Stimulated activated CD4-positive, alpha-beta T cell treated with anti-CD3 and anti-CD28 coated beads, Interleukin-4, amount 100 ng/mL, for 4 hours (primary cell): ENCODE results near the gene PIK3CG.
"Not testable (repeated sequence)": the region's sequence is repeated elsewhere in the genome, so short reads cannot be mapped to it uniquely, and the experiment has no call there.

ENCODE experiments used
- DNase-seq, 2 experiments: peaks; one replicate each; pipeline ENCODE4 v3.0.0-alpha.2; 2020

The PIK3CG gene

DNA sequence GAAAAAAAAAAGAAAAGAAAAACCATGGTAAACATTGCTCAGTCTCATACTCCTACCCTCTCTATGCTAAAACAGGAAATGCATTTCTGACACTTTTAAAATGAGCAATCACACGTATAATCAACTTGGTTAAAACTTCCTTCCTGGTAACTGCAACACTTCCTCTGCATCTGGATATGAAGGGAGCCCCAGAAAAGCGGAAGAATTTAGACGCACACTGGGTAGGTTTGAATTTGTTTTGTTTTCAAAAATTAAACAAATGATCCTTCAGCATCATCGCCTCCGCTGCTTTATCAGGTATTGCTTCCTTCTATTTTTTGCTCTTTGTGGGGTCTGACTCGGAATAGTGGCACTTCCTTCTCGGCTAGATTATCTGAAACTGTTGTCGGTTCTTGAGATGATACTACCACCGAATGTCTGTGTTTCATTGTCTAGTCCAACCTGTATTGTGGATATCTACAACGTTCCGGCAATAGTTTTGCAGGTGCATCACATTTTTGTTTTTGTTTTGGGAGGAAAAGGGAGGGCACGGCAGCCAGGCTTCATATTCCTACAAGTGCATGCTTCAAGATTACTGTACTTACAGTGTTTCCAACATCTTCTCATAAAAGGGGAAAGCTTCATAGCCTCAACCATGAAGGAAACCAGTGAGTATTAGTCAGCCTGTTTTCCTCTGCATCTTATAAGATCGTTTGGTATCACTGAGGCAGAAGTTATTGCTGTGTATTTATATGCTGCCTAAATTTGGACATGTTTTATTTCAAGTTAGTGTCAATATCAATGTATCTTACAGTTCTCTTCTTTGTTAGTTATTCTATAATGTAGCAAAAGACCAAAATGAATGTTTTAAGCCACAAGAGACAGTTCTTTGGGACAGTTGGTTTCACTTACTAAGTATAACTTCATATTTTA lies at the start of gene PIK3CG:
Gene PIK3CG, plus strand, starts transcription at position 153 of the 912 bp plus-strand sequence. CDS start 2,280 bp downstream, outside the sequence.
- DNase-seq: no peak

DNA sequence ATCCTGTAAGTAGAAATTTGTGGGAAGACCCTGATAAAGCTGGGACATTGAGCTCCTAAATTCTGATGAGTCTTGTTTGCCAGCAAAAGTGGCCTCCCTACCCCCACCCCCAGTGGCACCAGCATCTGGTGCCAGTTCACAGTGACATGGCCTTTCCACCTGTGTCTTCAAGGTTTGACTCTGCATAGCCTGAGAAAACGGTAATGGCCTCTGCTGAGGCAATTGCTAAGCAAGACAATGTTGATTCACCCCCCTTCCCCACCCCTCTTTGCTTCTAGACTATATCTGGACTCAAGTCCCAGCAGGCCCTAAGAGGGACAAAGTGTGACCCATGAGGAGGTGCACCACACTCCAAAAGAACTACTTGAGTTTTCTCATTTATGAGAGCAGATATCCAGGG lies 48.0 kb upstream of the PIK3CG start:
- DNase-seq: no peak

DNA sequence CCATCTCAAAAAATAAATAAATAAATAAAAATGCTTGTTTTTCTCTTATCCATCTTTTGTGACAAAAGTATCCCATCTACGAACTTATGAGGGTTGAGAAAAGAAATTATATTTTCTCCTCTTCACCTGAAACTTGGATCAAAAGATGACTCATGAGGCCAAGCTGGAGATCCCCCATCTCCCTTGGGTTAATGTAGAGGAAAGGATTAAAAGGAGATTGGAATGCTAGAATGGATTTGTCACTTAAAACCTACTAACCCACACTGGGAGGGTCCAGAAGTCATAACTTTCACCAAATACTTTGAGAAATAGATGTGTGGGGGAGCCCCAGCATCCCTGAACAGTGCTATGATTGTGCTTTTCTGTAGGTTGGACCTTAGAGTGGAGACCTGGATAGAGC lies 46.3 kb upstream of the PIK3CG start:
- no peak for DNase-seq

DNA sequence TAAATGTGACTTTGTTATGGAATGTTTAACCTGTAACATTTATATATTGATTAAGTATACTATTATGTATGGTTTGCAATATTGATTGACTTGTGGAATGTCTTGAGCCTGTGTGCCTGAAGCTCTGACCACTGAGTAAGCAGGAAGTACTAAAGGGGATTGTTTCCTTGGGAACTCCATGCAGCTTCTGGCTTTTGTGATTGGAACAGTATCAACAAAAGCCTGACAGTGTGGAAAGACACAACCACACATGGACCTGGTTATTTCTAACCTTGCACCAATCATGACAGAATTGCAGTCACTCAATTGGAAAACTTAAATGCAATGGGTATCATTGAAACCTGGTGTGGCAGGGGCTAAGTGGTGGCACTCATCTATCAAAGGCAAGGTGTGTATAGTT lies 45.5 kb upstream of the PIK3CG start:
- no peak for DNase-seq

DNA sequence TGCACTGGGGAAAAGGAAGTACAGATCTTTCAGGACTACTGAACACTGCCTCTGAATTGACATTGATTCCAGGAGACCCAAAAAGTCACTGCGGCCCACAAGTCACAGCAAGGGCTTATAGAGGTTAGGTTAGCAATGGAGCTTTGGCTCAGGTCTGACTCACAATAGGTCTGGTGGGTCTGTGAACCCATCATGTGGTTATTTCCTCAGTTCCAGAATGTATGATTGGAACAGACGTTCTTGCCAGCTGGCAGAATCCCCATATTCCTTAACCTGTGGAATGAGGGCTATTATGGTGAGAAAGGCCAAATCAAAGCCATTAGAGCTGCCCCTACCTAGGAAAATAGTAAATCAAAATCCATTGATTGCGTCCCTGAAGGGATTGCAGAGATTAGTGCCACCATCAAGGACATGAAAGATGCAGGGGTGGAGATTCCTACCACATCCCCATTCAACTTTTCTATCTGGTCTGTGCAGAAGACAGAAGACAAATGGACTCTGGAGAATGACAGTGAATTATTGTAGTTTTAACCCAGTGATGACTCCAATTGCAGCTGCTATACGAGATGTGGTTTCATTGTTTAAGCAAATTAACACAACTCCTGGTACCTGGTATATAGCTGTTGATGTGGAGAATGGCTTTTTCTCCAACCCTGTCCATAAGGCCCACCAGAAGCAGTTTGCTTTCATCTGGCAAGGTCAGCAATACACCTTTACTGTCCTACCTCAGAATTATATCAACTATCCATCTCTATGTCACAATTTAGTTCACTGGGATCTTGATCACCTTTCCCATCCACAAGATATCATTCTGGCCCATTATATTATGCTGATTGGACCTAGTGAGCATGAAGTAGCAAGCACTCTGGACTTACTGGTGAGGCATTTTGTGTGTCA lies 44.5 kb upstream of the PIK3CG start:
- DNase-seq: no peak

GRCh38 chr7:106823631-106824030 lies 41.5 kb upstream of the PIK3CG start:
- no peak for DNase-seq

DNA sequence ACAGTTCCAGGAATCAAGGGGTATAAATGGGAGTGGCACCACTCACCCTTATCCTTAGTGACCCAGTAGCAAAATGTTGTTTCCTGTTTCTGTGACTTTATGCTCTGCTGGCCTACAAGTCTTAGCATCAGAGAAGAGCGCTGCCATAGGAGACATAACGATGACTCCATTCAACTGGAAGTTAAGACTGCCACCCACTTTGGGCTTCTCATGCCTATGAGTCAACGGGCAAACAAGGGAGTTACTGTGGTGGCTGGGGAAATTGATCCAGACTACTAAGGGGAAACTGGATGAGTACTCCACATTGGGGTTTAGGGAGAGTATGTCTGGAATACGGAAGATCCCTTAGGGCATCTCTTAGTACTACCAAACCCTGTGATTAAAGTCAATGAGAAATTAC lies 40.6 kb upstream of the PIK3CG start:
- DNase-seq: no peak

GRCh38 chr7:106827626-106828025 lies 37.5 kb upstream of the PIK3CG start:
- no peak for DNase-seq

GRCh38 chr7:106829496-106829895 lies 35.6 kb upstream of the PIK3CG start:
- DNase-seq: no peak

DNA sequence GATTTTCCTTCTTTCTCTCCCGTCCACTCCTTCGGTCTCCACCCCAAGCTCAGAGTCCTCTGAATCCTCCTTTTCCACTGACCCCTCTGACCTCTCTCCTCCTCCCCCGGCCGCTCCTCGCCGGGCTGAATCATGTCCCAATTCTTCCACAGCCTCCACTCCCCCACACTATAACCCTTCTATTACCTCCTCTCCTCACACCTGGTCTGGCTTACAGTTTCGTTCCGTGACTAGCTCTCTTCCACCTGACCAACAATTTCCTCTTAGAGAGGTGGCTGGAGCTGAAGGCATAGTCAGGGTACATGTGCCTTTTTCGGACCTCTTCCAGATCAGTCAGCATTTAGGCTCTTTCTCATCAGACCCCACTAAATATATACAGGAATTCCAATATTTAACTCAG lies 34.2 kb upstream of the PIK3CG start:
- DNase-seq: not testable (repeated sequence)

DNA sequence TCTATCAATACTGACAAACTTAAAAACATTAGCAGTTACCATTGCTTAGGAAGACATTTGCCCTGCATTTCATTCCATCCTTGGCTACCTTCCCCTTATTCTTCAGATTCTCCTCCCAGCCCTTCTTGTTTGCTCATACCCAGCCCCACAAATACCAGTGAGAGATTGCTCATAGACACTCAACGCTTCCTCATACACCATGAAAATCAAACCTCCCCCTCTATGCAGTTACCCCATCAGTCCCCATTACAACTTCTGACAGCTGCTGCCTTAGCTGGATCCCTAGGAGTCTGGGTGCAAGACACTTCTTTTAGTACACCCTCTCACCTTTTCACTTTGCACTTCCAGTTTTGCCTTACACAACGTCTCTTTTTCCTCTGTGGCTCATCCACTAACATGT lies 28.3 kb upstream of the PIK3CG start:
- no peak for DNase-seq

- DNase-seq: no peak
Observed at GRCh38 chr7:106839511-106839910, 25.6 kb upstream of the PIK3CG start.

- no peak for DNase-seq
Observed at GRCh38 chr7:106840342-106840741, 24.7 kb upstream of the PIK3CG start.

DNA sequence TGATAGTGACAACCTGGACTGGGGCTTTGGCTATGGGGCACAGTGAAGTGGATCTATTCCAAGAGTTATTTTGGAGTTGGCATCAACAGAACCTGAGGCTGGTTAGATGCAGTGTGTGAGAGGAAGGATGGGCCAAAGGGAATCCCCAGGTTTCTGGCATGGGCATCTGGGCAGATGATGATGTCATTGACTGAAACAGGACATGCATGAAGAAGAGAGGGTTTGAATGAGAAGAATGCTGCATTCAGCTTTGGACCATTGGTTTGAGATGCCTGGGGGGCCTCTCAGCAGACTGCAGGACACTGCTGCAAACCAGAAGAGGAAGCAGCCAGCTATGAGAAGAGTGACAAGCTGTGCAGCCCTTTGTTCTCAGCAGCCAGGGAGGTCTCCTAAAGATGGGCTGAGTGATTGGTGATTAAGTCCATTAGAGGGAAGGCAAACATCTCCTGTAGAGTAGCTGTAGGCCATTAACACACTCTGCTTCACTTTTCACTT lies 23.1 kb upstream of the PIK3CG start:
- DNase-seq: no peak

- no peak for DNase-seq
Observed at GRCh38 chr7:106844279-106844997, 20.6 kb upstream of the PIK3CG start.

- no peak for DNase-seq
Observed at GRCh38 chr7:106848049-106848448, 17.0 kb upstream of the PIK3CG start.

DNA sequence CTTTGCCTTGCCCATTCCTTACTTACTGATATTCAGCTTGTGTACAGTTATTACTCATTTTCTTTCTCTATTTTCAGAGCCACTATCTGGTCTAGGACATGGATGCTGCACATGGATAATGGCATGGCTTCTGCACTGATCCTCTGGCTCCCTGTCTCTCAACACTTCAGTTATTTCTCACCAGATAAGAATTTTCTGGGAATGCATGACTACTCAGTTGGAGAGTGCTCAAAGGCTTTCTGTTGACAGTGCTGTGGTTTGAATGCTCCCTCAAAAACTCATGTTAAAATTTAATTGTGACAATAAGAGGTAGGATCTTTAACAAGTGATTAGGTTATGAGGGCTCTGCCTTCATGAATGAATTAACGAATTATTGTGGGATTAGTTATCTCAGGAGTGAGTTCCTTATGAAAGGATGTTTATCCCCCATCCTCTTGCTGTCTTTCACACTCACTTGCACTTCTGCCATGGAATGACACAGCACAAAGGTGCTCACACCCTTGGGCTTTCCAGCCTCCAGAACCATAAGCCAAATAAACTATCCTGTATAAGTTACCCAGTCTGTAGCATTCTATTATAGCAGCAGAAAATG lies 16.1 kb upstream of the PIK3CG start:
- DNase-seq: no peak

- not testable (repeated sequence) for DNase-seq
Observed at GRCh38 chr7:106851632-106852031, 13.4 kb upstream of the PIK3CG start.

GRCh38 chr7:106853250-106853908 lies 11.7 kb upstream of the PIK3CG start:
- DNase-seq: no peak

GRCh38 chr7:106855540-106856132 lies 9.4 kb upstream of the PIK3CG start:
- DNase-seq: no peak
